ENCODE data around the gene SDK1.

SDK1 gene

DNA sequence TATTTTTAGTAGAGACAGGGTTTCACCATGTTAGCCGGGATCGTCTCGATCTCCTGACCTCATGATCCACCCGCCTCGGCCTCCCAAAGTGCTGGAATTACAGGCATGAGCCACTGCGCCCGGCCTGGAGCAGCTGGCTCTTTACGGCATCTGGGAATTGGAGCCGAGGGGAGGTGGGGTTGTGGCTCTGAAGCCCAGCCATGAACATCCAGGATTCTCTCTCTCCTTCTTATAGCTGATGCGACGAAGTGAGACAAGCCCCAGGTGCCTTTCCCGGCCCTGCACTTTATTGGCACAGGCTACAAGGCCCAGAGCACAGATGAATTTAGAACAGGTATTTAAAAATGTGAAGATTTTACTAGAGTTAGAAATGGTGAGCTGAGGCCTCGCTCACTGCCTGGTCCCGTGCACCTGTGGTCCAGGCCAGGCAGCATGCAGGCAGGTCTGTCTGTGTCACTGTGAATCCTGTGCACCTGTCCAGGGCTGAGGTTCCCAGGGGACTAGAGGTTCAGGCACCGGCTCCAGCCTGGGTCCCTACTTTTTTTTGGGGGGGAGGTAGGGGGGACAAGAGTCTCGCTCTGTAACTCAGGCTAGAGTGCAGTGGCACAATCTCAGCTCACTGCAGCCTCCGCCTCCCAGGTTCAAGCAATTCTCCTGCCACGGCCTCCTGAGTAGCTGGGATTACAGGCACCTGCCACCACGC lies 1001.3 kb downstream of the SDK1 start:
- Histone ChIP-seq H3K4me3 (ENCODE audit: low read depth, low read length) (no peak overlapping the region), H3K27ac (ENCODE audit: extremely low read depth, low read depth, low read length) (no peak overlapping the region), H3K9me3 (ENCODE audit: control insufficient read depth, insufficient read depth, low read depth, low read length) (no peaks in the 10 kb centered on the region), H3K36me3 (ENCODE audit: control insufficient read depth in 2 of 2, insufficient read depth in 1 of 2, low read length in 2 of 2) (no peaks in the 10 kb centered on the region), H3K4me1 (ENCODE audit: control insufficient read depth, insufficient read depth, low read length) (no peaks in the 10 kb centered on the region)
- ChIA-PET POLR2A (no interaction called here), CTCF (no interaction called here)
- TF ChIP-seq ZNF2 (tag by site-specific recombination; IDR thresholded peaks at IDR 0.05), result no peak
- no peak for TF ChIP-seq ZFP37 (tag by site-specific recombination; IDR thresholded peaks at IDR 0.05)
- TF ChIP-seq ZNF837 (tag by site-specific recombination; IDR thresholded peaks at IDR 0.05), result no peak
- TF ChIP-seq ZNF549 (tag by site-specific recombination; IDR thresholded peaks at IDR 0.05), result no peak
- TF ChIP-seq, protein P1, sequence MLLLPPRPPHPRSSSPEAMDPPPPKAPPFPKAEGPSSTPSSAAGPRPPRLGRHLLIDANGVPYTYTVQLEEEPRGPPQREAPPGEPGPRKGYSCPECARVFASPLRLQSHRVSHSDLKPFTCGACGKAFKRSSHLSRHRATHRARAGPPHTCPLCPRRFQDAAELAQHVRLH (tag by site-specific recombination; IDR thresholded peaks at IDR 0.05), result no peak
- no peak for TF ChIP-seq ZNF292 (tag by site-specific recombination; IDR thresholded peaks at IDR 0.05; ENCODE audit: borderline replicate concordance, low read depth)
- no peak for TF ChIP-seq ZNF544 (tag by site-specific recombination; IDR thresholded peaks at IDR 0.05)
- TF ChIP-seq ZFP69B (tag by site-specific recombination; IDR thresholded peaks at IDR 0.05), result no peak
- no peak for TF ChIP-seq ZNF350 (tag by site-specific recombination; IDR thresholded peaks at IDR 0.05)
- no peak for TF ChIP-seq ZNF514 (tag by site-specific recombination; IDR thresholded peaks at IDR 0.05)
- TF ChIP-seq, protein P2, sequence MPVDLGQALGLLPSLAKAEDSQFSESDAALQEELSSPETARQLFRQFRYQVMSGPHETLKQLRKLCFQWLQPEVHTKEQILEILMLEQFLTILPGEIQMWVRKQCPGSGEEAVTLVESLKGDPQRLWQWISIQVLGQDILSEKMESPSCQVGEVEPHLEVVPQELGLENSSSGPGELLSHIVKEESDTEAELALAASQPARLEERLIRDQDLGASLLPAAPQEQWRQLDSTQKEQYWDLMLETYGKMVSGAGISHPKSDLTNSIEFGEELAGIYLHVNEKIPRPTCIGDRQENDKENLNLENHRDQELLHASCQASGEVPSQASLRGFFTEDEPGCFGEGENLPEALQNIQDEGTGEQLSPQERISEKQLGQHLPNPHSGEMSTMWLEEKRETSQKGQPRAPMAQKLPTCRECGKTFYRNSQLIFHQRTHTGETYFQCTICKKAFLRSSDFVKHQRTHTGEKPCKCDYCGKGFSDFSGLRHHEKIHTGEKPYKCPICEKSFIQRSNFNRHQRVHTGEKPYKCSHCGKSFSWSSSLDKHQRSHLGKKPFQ (tag by site-specific recombination; IDR thresholded peaks at IDR 0.05), result no peak
- no peak for TF ChIP-seq ZNF19 (tag by site-specific recombination; IDR thresholded peaks at IDR 0.05; ENCODE audit: low read depth)

DNA sequence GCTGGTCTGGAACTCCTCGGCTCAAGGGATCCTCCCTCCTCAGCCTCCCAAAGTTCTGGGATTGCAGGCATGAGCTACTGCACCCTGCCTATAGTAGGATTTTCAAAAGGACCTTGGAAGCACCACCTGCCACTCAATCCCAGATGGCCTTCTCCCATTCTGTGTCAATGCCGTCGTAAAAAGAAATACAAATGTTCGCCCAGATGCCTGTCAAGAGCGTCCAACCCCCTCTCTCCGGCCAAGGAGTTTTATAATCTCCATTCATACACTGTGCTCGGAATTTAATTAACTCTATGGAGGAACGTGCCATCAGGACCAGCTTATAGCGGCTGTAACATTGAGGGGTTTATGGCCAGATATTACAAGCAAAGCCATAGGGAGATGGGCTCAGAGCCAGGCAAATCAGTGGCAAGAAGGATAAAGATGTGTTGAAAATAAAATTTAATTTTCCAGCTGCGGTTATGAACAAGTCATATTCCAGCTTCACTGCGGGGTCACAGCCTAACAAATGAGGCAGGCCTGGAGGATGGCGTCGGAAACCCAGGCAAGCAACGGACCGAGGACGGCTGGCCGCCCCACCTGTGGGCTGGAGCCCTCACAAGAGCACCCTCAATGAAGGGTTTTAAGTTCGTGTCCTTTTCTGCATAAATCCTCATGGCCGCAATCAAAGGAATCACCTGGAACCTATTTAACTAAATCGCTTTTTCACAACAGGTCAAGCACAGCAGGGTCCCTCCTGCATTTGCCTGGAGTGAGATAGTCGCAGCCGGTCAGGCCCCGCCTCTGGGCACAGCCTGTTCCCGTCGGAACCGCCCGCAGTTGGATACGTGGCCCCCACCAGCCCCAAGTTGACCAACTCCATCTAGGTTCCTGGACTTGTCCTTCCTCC lies 1006.5 kb downstream of the SDK1 start:
- CTCF ChIA-PET, result no interaction called here
- TF ChIP-seq ZNF76 (tag by site-specific recombination; IDR thresholded peaks at IDR 0.05; ENCODE audit: borderline replicate concordance, low read depth), result no peak
- TF ChIP-seq ZFP41 (tag by site-specific recombination; IDR thresholded peaks at IDR 0.05; ENCODE audit: borderline replicate concordance), result no peak
- no peak for TF ChIP-seq ZNF473 (tag by site-specific recombination; IDR thresholded peaks at IDR 0.05)
- no peaks in the 10 kb centered on the region for H3K9me3 ChIP-seq (ENCODE audit: control insufficient read depth, insufficient read depth, low read depth, low read length)
- no peak overlapping the region for H3K4me3 ChIP-seq (ENCODE audit: low read depth, low read length)
- POLR2A ChIA-PET, result no interaction called here
- no peak overlapping the region for H3K27ac ChIP-seq (ENCODE audit: extremely low read depth, low read depth, low read length)
- no peaks in the 10 kb centered on the region for H3K4me1 ChIP-seq (ENCODE audit: control insufficient read depth, insufficient read depth, low read length)
- no peaks in the 10 kb centered on the region for H3K36me3 ChIP-seq (ENCODE audit: control insufficient read depth in 2 of 2, insufficient read depth in 1 of 2, low read length in 2 of 2)

DNA sequence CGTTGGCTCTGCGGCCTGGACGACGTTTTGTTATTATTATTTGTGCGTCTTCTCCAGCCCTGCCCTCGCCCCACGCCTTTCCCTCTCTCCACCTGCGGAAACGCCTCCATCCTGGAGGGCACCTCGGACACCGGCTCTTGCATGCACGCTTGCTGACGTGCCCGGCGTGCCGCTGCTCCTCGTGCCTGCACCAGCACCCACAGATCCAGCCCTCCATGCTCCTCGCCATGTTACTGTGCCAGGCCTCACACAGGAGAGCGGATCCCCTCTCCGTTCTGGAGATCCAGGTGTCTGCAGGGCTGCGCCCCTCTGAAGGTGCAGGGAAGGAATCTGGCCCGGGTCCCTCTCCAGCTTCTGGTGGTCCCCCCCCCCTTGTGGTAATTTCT lies 1007.1 kb downstream of the SDK1 start:
- H3K4me1 ChIP-seq (ENCODE audit: control insufficient read depth, insufficient read depth, low read length), result no peaks in the 10 kb centered on the region
- POLR2A ChIA-PET, result no interaction called here
- H3K36me3 ChIP-seq (ENCODE audit: control insufficient read depth in 2 of 2, insufficient read depth in 1 of 2, low read length in 2 of 2), result no peaks in the 10 kb centered on the region
- H3K4me3 ChIP-seq (ENCODE audit: low read depth, low read length), result no peak overlapping the region
- H3K9me3 ChIP-seq (ENCODE audit: control insufficient read depth, insufficient read depth, low read depth, low read length), result no peaks in the 10 kb centered on the region
- CTCF ChIA-PET, result interaction anchor here (0.6 kb wide), 1 partner anchor 69 kb away, joined by 4 read pairs; no protein-coding TSS in a partner anchor
- no peak overlapping the region for H3K27ac ChIP-seq (ENCODE audit: extremely low read depth, low read depth, low read length)
- TF ChIP-seq ZNF2 (tag by site-specific recombination; IDR thresholded peaks at IDR 0.05) (no peak), ZEB2 (tag by site-specific recombination; IDR thresholded peaks at IDR 0.05) (no peak), ZNF792 (tag by site-specific recombination; IDR thresholded peaks at IDR 0.05) (no peak), ZNF621 (tag by site-specific recombination; IDR thresholded peaks at IDR 0.05) (no peak), ZNF747 (tag by site-specific recombination; IDR thresholded peaks at IDR 0.05) (no peak), ZNF785 (tag by site-specific recombination; IDR thresholded peaks at IDR 0.05) (no peak)
- TF ChIP-seq, protein P3, sequence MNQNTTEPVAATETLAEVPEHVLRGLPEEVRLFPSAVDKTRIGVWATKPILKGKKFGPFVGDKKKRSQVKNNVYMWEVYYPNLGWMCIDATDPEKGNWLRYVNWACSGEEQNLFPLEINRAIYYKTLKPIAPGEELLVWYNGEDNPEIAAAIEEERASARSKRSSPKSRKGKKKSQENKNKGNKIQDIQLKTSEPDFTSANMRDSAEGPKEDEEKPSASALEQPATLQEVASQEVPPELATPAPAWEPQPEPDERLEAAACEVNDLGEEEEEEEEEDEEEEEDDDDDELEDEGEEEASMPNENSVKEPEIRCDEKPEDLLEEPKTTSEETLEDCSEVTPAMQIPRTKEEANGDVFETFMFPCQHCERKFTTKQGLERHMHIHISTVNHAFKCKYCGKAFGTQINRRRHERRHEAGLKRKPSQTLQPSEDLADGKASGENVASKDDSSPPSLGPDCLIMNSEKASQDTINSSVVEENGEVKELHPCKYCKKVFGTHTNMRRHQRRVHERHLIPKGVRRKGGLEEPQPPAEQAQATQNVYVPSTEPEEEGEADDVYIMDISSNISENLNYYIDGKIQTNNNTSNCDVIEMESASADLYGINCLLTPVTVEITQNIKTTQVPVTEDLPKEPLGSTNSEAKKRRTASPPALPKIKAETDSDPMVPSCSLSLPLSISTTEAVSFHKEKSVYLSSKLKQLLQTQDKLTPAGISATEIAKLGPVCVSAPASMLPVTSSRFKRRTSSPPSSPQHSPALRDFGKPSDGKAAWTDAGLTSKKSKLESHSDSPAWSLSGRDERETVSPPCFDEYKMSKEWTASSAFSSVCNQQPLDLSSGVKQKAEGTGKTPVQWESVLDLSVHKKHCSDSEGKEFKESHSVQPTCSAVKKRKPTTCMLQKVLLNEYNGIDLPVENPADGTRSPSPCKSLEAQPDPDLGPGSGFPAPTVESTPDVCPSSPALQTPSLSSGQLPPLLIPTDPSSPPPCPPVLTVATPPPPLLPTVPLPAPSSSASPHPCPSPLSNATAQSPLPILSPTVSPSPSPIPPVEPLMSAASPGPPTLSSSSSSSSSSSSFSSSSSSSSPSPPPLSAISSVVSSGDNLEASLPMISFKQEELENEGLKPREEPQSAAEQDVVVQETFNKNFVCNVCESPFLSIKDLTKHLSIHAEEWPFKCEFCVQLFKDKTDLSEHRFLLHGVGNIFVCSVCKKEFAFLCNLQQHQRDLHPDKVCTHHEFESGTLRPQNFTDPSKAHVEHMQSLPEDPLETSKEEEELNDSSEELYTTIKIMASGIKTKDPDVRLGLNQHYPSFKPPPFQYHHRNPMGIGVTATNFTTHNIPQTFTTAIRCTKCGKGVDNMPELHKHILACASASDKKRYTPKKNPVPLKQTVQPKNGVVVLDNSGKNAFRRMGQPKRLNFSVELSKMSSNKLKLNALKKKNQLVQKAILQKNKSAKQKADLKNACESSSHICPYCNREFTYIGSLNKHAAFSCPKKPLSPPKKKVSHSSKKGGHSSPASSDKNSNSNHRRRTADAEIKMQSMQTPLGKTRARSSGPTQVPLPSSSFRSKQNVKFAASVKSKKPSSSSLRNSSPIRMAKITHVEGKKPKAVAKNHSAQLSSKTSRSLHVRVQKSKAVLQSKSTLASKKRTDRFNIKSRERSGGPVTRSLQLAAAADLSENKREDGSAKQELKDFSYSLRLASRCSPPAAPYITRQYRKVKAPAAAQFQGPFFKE (tag by site-specific recombination; IDR thresholded peaks at IDR 0.05; ENCODE audit: borderline replicate concordance), result no peak
- TF ChIP-seq, protein P4, sequence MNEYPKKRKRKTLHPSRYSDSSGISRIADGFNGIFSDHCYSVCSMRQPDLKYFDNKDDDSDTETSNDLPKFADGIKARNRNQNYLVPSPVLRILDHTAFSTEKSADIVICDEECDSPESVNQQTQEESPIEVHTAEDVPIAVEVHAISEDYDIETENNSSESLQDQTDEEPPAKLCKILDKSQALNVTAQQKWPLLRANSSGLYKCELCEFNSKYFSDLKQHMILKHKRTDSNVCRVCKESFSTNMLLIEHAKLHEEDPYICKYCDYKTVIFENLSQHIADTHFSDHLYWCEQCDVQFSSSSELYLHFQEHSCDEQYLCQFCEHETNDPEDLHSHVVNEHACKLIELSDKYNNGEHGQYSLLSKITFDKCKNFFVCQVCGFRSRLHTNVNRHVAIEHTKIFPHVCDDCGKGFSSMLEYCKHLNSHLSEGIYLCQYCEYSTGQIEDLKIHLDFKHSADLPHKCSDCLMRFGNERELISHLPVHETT (tag by site-specific recombination; IDR thresholded peaks at IDR 0.05), result no peak

All from HEK293 (cell line).